GM19438 (cell line): ENCODE data around the gene IL17RA.

ENCODE experiments used
- ATAC-seq: cut with Tn5 transposase; IDR thresholded peaks from one replicate; pipeline ENCODE4 v1.9.1; 2021; ENCODE audit warnings: low read depth; ENCODE audit not compliant: unreplicated experiment

IL17RA gene

DNA sequence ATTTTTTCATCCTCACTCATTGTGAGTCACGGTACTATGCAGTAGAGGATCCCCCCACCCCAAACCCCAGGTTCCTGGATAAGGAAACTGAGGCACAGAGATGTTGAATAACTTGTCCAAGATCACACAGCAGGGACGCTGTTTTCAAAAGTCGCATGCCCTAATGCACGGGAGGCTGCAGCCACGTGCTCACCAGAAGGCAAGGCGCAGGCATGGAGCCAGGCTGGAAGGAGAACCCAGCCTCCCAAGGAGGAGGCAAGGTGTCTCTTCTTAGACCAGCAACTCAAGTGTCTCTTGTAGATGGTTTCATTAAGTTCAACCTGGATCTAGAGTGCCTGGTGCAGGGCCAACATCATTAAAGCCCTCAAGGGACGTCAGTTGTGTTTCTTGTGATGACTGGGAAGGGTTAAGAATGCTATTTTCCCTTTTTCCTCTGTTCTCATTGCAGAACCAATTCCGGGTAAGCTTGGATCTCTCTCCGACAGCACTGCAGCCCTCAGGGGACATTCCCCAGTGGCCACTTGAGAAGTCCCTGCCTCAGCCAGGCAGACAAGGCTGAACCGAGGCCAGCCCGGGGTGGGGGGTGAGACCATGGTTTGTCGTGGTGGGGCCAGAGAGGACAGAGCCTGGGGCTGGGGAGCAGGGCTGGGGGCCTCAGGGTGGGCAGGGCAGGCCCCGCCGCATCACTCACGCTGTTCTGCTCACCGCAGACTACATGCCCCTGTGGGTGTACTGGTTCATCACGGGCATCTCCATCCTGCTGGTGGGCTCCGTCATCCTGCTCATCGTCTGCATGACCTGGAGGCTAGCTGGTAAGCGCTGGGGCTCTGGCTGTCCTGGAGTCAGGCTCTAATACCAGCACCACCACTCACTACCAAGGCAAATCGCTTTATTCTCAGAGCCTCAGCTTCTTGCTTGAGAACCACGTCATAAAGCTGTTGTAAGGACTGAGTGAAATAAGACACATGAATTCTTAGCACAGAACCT, 20.6 kb downstream of the IL17RA start:
- ATAC-seq = no peak

DNA sequence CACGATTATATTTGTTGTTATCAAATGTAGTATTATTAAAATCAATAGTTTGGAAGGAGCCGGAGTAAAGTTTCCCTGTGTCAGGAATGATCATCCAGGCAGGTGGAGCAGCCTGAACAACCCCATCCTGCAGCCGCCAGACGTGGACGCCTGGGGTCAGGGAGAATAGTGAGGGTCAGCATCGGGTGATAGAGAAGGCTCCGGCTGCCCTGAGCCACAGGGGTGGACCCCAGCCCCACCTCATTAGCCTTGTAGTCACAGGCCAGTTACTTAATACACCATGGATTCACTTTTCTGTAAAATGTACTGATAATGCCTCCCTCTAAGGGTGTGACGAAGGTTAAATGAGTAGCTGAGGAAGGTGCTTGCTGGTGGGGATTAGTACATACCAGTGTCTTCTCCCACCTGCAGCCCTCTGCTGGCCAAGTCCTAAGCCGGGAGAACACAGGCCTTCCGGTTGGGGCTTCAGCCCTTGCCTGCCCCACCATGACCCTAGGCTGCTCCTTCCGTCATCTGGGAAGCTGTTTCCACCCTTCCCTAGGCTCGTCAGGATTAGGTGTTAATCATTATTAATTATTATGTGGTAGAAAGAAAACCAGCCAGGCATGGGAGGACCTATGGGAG, 21.5 kb downstream of the IL17RA start:
- no peak for ATAC-seq

DNA sequence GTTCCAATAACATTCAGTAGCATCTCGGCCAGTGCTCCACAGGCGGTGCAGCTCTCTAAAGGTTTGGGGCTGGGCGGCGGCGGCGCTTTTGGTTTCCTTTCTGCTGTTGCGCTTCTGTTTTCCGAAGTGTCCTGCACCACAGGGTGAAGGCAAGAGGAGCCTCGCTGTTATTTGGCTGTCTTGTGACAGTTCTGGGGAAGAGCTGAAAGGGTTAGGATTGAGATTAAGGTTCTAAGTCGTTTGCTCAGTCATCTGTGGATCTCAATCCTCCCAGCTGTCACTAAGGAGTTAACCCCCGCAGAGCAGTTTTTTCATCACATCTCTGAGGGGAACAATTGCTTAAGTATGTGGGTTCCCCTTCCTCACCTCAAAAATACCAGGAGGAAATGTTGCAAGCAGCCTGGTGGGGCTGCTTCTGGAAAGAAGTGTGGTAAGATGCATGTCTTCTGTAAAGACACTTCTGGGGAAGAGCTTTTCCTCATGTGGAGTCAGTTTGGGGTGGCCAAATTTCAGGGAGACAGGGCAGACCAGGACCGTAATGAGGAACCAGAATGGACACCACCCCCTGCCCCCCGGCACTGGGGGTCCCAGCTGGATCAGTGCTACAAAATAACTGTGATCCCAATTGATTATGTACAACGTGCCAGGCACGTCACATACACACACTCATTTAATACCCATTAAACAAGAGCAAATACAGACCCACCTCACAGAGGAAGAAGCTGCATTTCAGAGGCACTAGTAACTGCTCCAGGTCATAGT, 22.2 kb downstream of the IL17RA start:
- ATAC-seq = no peak

DNA sequence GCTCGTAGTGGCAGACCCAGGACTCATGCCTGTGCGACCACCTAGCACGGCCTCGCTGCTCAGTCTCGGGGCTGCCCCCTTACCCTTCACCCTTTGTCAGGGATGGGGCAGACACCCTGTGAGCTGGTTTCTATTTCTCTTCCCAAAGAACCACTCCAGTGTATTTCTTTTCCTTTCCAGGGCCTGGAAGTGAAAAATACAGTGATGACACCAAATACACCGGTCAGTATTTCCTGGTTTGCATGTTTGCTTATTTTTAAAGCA, 22.7 kb downstream of the IL17RA start:
- no peak for ATAC-seq

DNA sequence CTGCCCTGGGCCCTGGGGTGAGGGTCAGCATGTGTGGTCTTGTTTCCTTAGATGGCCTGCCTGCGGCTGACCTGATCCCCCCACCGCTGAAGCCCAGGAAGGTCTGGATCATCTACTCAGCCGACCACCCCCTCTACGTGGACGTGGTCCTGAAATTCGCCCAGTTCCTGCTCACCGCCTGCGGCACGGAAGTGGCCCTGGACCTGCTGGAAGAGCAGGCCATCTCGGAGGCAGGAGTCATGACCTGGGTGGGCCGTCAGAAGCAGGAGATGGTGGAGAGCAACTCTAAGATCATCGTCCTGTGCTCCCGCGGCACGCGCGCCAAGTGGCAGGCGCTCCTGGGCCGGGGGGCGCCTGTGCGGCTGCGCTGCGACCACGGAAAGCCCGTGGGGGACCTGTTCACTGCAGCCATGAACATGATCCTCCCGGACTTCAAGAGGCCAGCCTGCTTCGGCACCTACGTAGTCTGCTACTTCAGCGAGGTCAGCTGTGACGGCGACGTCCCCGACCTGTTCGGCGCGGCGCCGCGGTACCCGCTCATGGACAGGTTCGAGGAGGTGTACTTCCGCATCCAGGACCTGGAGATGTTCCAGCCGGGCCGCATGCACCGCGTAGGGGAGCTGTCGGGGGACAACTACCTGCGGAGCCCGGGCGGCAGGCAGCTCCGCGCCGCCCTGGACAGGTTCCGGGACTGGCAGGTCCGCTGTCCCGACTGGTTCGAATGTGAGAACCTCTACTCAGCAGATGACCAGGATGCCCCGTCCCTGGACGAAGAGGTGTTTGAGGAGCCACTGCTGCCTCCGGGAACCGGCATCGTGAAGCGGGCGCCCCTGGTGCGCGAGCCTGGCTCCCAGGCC, 23.7 kb downstream of the IL17RA start:
- no peak for ATAC-seq

DNA sequence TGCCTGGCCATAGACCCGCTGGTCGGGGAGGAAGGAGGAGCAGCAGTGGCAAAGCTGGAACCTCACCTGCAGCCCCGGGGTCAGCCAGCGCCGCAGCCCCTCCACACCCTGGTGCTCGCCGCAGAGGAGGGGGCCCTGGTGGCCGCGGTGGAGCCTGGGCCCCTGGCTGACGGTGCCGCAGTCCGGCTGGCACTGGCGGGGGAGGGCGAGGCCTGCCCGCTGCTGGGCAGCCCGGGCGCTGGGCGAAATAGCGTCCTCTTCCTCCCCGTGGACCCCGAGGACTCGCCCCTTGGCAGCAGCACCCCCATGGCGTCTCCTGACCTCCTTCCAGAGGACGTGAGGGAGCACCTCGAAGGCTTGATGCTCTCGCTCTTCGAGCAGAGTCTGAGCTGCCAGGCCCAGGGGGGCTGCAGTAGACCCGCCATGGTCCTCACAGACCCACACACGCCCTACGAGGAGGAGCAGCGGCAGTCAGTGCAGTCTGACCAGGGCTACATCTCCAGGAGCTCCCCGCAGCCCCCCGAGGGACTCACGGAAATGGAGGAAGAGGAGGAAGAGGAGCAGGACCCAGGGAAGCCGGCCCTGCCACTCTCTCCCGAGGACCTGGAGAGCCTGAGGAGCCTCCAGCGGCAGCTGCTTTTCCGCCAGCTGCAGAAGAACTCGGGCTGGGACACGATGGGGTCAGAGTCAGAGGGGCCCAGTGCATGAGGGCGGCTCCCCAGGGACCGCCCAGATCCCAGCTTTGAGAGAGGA, 24.5 kb downstream of the IL17RA start:
- no peak for ATAC-seq

DNA sequence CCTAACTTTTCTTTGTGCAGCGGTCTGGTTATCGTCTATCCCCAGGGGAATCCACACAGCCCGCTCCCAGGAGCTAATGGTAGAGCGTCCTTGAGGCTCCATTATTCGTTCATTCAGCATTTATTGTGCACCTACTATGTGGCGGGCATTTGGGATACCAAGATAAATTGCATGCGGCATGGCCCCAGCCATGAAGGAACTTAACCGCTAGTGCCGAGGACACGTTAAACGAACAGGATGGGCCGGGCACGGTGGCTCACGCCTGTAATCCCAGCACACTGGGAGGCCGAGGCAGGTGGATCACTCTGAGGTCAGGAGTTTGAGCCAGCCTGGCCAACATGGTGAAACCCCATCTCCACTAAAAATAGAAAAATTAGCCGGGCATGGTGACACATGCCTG, 25.2 kb downstream of the IL17RA start:
- no peak for ATAC-seq

DNA sequence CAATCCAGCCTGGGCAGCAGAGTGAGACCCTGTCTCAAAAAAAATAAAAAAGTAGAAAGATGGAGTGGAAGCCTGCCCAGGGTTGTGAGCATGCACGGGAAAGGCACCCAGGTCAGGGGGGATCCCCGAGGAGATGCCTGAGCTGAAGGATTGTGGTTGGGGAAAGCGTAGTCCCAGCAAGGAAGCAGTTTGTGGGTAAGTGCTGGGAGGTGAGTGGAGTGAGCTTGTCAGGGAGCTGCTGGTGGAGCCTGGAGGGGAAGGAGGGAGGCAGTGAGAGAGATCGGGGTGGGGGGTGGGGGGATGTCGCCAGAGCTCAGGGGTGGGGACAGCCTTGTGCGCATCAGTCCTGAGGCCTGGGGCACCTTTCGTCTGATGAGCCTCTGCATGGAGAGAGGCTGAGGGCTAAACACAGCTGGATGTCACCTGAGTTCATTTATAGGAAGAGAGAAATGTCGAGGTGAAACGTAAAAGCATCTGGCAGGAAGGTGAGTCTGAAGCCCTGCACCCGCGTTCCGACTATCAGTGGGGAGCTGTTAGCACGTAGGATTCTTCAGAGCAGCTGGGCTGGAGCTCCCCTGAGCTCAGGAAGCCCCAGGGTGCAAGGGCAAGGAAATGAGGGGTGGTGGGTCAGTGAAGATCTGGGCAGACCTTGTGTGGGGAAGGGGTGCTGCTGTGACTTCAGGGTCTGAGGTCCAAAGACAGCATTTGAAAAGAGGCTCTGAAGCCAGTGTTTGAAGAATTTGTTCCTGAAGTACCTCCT, 26.2 kb downstream of the IL17RA start:
- ATAC-seq = no peak

DNA sequence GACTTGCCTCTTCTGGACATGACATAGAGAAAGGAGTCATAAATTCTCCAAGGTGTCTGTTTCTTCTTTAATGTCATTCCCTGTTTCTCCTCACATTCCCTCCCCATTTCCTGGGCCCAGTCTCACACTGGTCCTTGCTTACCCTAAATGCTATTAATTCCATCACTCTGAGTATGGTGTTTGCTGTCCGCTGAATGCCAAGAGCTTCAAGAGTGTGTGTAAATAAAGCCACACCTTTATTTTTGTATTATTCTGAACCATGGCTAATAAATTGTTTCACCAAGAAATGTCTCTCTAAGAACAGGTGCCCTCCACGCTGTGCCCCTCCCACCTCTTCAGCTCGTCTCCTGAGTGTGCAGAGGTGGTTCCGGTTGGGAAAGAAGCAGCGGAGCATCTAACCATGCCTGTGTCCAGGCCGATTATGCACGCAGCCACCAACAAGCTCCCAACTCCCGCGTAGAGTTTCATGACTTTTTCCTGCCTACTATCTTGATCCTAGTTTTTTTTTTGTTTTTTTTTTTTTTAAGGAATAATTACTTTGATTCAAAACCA, 27.8 kb downstream of the IL17RA start:
- no peak for ATAC-seq

DNA sequence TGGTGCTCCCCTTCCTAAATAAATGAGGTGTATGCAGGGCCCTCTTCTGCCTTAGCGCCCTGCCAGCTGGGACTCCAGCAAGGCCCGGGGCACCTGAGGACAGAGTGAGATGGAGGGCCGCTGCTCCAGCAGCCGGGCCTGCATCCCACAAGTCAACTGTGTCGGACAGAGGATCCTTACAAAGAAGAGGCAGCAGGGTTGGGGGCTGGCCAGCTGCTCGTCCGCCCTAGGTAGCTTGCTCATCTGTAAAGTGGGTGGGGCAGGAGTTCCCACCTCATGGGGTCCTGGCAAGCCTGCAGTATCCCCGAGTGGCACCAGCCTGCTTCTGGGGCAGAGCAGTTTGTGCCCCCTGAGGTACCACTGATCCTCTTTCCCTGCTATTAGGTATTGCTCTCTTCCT, 28.8 kb downstream of the IL17RA start:
- no peak for ATAC-seq

DNA sequence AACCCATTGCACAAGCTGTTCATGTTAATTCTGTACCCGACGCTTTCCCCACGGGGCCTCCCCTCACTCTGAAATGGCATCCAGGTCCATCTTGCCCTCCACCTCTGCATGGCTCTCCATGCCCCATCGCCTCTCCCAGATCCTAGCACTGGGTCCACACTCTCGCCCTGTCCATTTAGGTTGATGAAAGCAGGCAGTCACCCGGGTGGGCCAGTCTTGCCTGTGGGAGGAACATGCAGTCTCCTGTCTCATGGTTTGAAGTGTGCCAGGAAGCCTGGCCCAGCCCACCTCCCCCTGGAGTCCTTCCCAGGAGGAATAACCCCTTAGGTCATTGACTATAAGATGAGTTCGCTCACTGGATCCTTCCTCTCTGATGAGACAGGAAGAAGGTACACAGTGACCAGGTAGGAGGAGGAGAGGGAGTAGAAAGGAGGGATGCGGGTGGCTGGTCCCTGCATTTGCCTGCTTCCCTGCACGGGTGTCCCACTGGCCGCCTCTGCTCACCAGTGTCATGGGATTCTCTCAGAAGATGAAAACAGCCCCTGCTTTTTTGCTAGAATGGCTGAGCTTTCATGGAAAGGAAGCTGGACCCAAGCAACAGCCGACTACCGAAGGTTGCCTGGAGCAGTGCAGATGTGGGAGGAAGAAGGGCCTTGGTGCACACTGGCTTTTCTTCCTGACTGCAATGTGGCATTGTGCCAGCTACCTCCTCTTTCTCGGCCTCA, 29.5 kb downstream of the IL17RA start:
- ATAC-seq = no peak

DNA sequence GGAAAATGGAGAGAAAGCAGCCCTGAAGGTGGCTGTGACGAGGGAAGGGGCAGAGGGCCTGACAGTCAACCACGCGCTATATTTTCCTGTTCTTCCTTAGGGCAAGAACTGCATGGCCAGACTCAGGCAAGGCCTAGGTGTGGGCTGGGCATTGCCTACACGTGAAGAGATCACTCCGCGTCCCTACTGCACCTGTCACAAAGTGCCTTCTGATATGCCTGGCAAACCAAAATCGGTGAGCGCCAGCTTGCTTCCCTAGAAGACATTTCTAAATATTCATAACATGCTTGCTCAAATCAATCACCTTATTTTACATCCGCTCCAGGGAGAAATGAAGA, 30.1 kb downstream of the IL17RA start:
- ATAC-seq = no peak

DNA sequence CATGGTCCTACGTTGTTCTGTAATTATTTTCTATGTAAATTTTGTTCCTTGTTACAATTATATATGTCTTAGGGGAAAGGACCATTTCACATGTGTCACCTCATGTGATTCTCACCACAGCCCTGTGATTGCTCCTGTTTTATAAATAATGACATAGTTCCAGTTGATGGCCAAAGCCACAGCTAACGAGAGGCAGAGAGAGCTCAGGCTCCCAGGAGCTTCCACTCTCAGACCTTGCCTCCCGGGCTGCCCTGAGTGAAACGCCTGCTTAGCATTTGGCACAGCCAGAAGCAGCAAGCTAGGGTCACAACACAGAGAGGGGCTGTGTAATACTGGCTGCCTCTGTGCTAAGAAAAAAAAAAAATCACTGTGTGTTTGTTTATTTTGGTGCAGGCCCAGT, 30.4 kb downstream of the IL17RA start:
- ATAC-seq = no peak

DNA sequence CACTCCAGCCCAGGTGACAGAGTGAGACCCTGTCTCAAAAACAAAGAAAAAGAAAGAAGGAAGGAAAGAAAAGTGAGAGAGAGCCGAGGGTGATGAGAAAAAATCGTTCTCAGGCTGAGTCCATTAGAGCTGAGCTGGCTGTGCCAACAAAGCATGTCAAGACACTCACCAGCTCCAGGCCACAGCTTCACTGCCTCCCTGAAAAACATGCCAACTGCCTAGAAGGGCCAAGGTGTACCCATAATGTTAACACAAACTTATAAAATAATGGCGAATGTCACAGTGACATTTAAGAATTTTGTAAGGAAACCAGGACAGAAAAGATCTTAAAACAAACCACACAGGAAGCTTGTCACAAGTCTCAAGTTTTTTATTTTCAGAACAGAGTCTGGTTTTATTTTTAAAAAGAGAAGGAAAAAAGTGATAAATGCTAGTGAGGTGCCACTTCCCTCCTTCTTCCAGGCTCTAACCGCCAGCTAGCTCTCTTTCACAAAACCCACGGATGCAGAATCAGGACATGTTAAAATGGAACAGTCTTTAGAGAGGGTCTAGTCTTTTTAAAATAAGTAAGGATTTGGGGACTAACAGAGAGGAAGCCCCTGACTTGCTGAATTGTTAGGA, 31.3 kb downstream of the IL17RA start:
- ATAC-seq = no peak

DNA sequence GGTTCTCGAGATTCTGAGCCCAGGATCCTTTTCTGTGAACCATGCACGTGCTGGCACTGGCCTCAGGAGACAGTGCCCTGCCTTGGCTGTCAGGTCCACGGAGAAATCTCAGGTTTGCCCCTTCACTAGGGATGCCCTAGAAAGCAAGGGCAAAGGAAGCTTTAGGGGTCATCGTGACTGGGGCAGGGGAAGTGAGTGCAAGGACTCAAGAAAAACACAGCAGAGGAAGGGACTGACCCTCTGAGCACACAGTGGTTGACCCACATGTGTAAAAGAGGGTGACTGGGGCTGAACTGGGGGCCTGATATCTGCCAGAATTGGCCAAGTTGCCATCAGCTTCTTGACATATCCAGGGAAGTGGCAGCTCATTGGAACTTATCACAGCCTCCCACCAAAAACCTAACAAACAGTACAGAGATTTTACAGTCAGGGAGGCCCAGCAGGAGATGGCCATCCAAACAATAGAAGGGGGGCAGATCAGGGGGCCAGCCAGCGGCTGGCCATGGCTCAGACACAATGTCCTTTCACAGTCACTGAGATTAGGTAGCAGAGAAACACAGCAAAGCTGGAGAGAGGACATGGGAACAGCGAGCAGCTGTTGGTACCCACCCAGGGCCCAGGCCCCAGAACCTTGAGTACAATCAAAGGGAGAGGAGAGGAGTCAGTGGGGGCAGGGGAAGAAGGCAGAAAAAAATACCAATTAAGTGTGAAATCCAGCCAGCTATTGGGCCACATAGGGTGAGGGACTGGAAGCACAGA, 32.0 kb downstream of the IL17RA start:
- no peak for ATAC-seq

DNA sequence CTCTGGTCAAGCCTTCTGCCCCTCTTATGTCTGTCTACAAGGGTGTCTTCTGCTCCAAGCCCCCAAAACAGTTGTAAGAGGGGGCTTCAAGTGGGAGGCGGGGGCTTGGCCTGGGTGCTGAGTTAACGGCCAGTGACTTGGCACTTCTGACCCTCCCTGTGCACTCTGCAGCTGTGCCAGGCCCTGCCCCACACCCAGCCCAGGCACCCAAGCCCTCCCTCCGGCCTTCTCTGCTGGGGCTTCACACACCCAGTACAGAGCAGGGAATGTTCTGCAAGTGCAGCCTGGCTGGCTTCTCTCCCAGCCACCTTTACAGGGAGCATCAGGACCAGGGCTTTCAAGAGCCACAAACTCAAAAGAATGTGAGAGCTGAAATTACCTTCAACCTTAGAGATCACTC, 32.6 kb downstream of the IL17RA start:
- ATAC-seq = no peak

DNA sequence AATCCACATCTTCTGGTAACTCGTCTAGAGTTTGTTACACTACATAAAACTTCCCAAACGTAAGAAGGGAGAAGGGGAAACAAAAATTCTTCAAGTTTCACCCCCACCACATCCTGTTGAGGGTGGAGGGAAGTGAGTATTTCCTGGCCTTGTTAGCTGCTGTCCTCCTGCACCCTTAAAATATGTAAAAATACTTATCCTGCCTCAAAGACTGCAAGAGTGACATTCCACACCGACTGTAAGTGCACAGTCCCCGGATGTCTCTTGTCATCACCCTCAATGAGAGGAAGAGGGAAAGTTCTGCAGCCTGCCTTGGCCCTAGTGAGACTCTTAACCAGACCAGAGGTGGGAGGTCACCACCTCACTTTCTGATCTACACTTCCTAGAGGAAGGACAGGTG, 33.1 kb downstream of the IL17RA start:
- ATAC-seq = no peak
